H1 (cell line): ENCODE measurements around the gene NTN5. TPM values are rescaled to one million over a fixed set of nuclear protein-coding genes. Genes with fewer than 3 reads are reported as not detected.
A peak's percentile ranks its signal among the peaks of the same experiment; 100 is the strongest.

ENCODE experiments used
- CTCF ChIA-PET: fragments of 300-600 bp; sonication (Branson Sonifier 250); formaldehyde crosslinking; loops from one replicate; lab custom pipeline; 2021; ENCODE audit not compliant: partially characterized antibody; lab: Charles Lee
- POLR2A ChIA-PET: fragments of 300-600 bp; sonication (Branson Sonifier 250); formaldehyde crosslinking; loops from one replicate; lab custom pipeline; 2021; ENCODE audit warnings: inconsistent platforms; ENCODE audit not compliant: partially characterized antibody; lab: Charles Lee
- DNase-seq, 2 experiments: peaks; one replicate each; pipeline versions ENCODE4 v3.0.0 to v3.0.0-alpha.2; 2010 to 2022; ENCODE audit warnings: low spot score in 2 of 2, low read depth in 1 of 2, mixed read lengths in 1 of 2
- FAIRE-seq: peaks from 2 replicates; lab custom pipeline; 2011; peaks lifted over from hg19 to GRCh38; lab: Jason Lieb, UNC
- H2AFZ ChIP-seq: 2 replicates; pipeline ENCODE4 v1.8.1; 2012; ENCODE audit warnings: low read length, inconsistent platforms
- H2AK5ac ChIP-seq: 2 replicates; pipeline ENCODE4 v1.6.1; 2013; ENCODE audit warnings: low read depth, low read length
- H2BK120ac ChIP-seq: replicated peaks from 2 replicates; pipeline ENCODE3; 2013; ENCODE audit warnings: low read depth, low read length, inconsistent platforms
- H2BK12ac ChIP-seq: 2 replicates; pipeline ENCODE4 v1.6.1; 2013; ENCODE audit warnings: low read depth, low read length
- H2BK15ac ChIP-seq: 2 replicates; pipeline ENCODE4 v1.6.1; 2013; ENCODE audit warnings: low read length
- H2BK20ac ChIP-seq: 2 replicates; pipeline ENCODE4 v1.6.1; 2013; ENCODE audit warnings: low read length
- H2BK5ac ChIP-seq: 2 replicates; pipeline ENCODE4 v1.6.1; 2013; ENCODE audit warnings: low read depth, low read length
- H3K14ac ChIP-seq: 2 replicates; pipeline ENCODE4 v1.6.1; 2013; ENCODE audit warnings: inconsistent platforms; ENCODE audit not compliant: insufficient read length
- H3K18ac ChIP-seq: 2 replicates; pipeline ENCODE4 v1.6.1; 2013; ENCODE audit warnings: low read length; ENCODE audit errors: extremely low read depth
- H3K23ac ChIP-seq: 2 replicates; pipeline ENCODE4 v1.6.1; 2013; ENCODE audit warnings: inconsistent platforms; ENCODE audit not compliant: insufficient read length
- H3K23me2 ChIP-seq: 2 replicates; pipeline ENCODE4 v1.6.1; 2013; ENCODE audit warnings: low read depth, low read length
- H3K27ac ChIP-seq: 2 replicates; pipeline ENCODE4 v1.6.1; 2011; ENCODE audit warnings: low read depth, low read length, inconsistent platforms
- H3K27me3 ChIP-seq, 4 experiments: replicated peaks in 1 of 4; 1 replicate in 1 of 4; 2 replicates in 3 of 4; pipeline versions ENCODE4 v1.6.1 to v1.8.1; 2011 to 2013; ENCODE audit warnings: low read length in 3 of 4, mild to moderate bottlenecking in 3 of 4, inconsistent platforms in 2 of 4, mixed read lengths in 2 of 4, moderate library complexity in 1 of 4; ENCODE audit not compliant: control insufficient read depth in 3 of 4, insufficient read depth in 3 of 4; ENCODE audit errors: extremely low read depth in 1 of 4
- H3K36me3 ChIP-seq, 4 experiments: 2 replicates each; pipeline versions ENCODE4 v1.6.1 to v1.8.1; 2011 to 2013; ENCODE audit warnings: mild to moderate bottlenecking in 4 of 4, low read length in 3 of 4, moderate library complexity in 2 of 4, control low read depth in 1 of 4, inconsistent platforms in 1 of 4; ENCODE audit not compliant: insufficient read depth in 4 of 4, control insufficient read depth in 2 of 4
- H3K4ac ChIP-seq: replicated peaks from 2 replicates; pipeline ENCODE3; 2013; ENCODE audit warnings: low read length, low read depth, mixed read lengths, inconsistent platforms; ENCODE audit not compliant: insufficient read length
- H3K4me1 ChIP-seq, 4 experiments: replicated peaks in 1 of 4; 1 replicate in 1 of 4; 2 replicates in 3 of 4; pipeline versions ENCODE4 v1.6.1 to v1.8.1; 2011 to 2013; ENCODE audit warnings: low read length in 3 of 4, inconsistent platforms in 2 of 4, mixed read lengths in 1 of 4; ENCODE audit not compliant: insufficient read depth in 4 of 4, control insufficient read depth in 3 of 4
- H3K4me2 ChIP-seq, 2 experiments: 2 replicates each; pipeline versions ENCODE4 v1.6.1 to v1.8.1; 2011 to 2013; ENCODE audit warnings: low read depth in 2 of 2, low read length in 2 of 2, control low read depth in 1 of 2, inconsistent platforms in 1 of 2, mild to moderate bottlenecking in 1 of 2; ENCODE audit not compliant: insufficient read depth in 1 of 2
- H3K4me3 ChIP-seq, 4 experiments: fragments of 200-600, 300-600 bp in 1 of 4; sonication (generic), shearing (Covaris generic), sonication (Bioruptor Twin) in 1 of 4; 2 replicates each; pipeline versions ENCODE4 v1.5.1 to v1.8.1; 2011 to 2016; ENCODE audit warnings: low read length in 4 of 4, low read depth in 3 of 4, control low read depth in 2 of 4, inconsistent platforms in 2 of 4, mild to moderate bottlenecking in 2 of 4, mixed read lengths in 1 of 4, moderate library complexity in 1 of 4; ENCODE audit not compliant: insufficient read depth in 2 of 4; ENCODE audit errors: extremely low read depth in 1 of 4
- H3K56ac ChIP-seq: replicated peaks from 2 replicates; pipeline ENCODE3; 2013; ENCODE audit warnings: low read depth, mild to moderate bottlenecking, mixed read lengths, low read length, inconsistent platforms; ENCODE audit not compliant: insufficient read length
- H3K79me1 ChIP-seq: 2 replicates; pipeline ENCODE4 v1.6.1; 2013; ENCODE audit warnings: low read depth, low read length, control low read depth
- H3K79me2 ChIP-seq, 2 experiments: 2 replicates each; pipeline versions ENCODE4 v1.6.1 to v1.8.1; 2012 to 2013; ENCODE audit warnings: low read length in 2 of 2, mild to moderate bottlenecking in 2 of 2, inconsistent platforms in 1 of 2; ENCODE audit not compliant: insufficient read depth in 2 of 2, control insufficient read depth in 1 of 2
- H3K9ac ChIP-seq, 4 experiments: replicated peaks in 1 of 4; 1 replicate in 1 of 4; 2 replicates in 3 of 4; pipeline versions ENCODE4 v1.6.1 to v1.8.1; 2011 to 2013; ENCODE audit warnings: low read depth in 3 of 4, low read length in 3 of 4, control low read depth in 2 of 4, mild to moderate bottlenecking in 2 of 4, moderate library complexity in 2 of 4, inconsistent platforms in 1 of 4; ENCODE audit errors: extremely low read depth in 1 of 4
- H3K9me3 ChIP-seq, 2 experiments: 2 replicates each; pipeline versions ENCODE4 v1.6.1 to v1.8.1; 2012 to 2013; ENCODE audit warnings: mild to moderate bottlenecking in 2 of 2, moderate library complexity in 2 of 2, control low read depth in 1 of 2, inconsistent platforms in 1 of 2, low read depth in 1 of 2, low read length in 1 of 2, mixed read lengths in 1 of 2; ENCODE audit not compliant: insufficient read depth in 2 of 2
- H4K20me1 ChIP-seq, 2 experiments: replicated peaks in 1 of 2; 2 replicates each; pipeline versions ENCODE3 to v1.8.1; 2011 to 2013; ENCODE audit warnings: inconsistent platforms in 2 of 2, low read length in 2 of 2, mild to moderate bottlenecking in 1 of 2; ENCODE audit not compliant: insufficient read depth in 2 of 2, control insufficient read depth in 1 of 2
- H4K5ac ChIP-seq: 2 replicates; pipeline ENCODE4 v1.6.1; 2013; ENCODE audit warnings: low read length, low read depth, mixed read lengths, inconsistent platforms; ENCODE audit not compliant: insufficient read length
- H4K8ac ChIP-seq: 2 replicates; pipeline ENCODE4 v1.8.0; 2013; ENCODE audit warnings: mild to moderate bottlenecking, moderate library complexity, low read length, inconsistent platforms; ENCODE audit not compliant: insufficient read depth; ENCODE audit errors: extremely low read depth
- H4K91ac ChIP-seq: replicated peaks from 2 replicates; pipeline ENCODE3; 2013; ENCODE audit warnings: low read length, mixed read lengths, inconsistent platforms; ENCODE audit not compliant: insufficient read length
- BACH1 ChIP-seq: IDR thresholded peaks from 2 replicates; pipeline ENCODE4 v1.6.1; 2012; ENCODE audit warnings: low read length, improper control_type of control experiment
- CBX5 ChIP-seq: fragments of 300-800, 300-1000 bp; sonication (generic); IDR thresholded peaks from 2 replicates; pipeline ENCODE4 v1.7.1; 2016; ENCODE audit warnings: antibody characterized with exemption, low read length, low read depth
- CREB1 ChIP-seq: IDR thresholded peaks from 2 replicates; pipeline ENCODE4 v1.6.1; 2012; ENCODE audit warnings: inconsistent platforms
- RXRA ChIP-seq: IDR thresholded peaks from 2 replicates; pipeline ENCODE4 v1.6.1; 2011; ENCODE audit warnings: low read depth, mild to moderate bottlenecking, low read length, moderate library complexity; ENCODE audit not compliant: insufficient read depth
- SUZ12 ChIP-seq: fragments of 200-600 bp; sonication (generic); IDR thresholded peaks from 2 replicates; pipeline ENCODE4 v1.6.1; 2012; ENCODE audit warnings: mild to moderate bottlenecking, inconsistent platforms, low read length, moderate library complexity, mixed read lengths
- WGBS, 2 experiments: shearing (Covaris generic) in 1 of 2; methylation state at CpG; one replicate each; pipeline versions ENCODE4 v1.1.6 to v1.1.7; 2013 to 2015; ENCODE audit warnings: low lambda C conversion rate in 2 of 2, mixed read lengths in 2 of 2, inconsistent platforms in 1 of 2, low coverage in 1 of 2, missing lambda C conversion rate in 1 of 2; ENCODE audit not compliant: insufficient replicate concordance in 2 of 2, insufficient coverage in 1 of 2, insufficient read length in 1 of 2; ENCODE audit errors: extremely low coverage in 1 of 2, missing lambda C conversion rate in 1 of 2; 5-methylcytosine and 5-hydroxymethylcytosine counted together
- polyA plus RNA-seq, 7 experiments: library from polyadenylated mRNA; depleted of rRNA in 3 of 7; stranded (reverse) in 5 of 7; unstranded in 2 of 7; fragments of >200 nt in 5 of 7; fragments of 200-250 nt in 2 of 7; gene quantifications; 1 replicate in 5 of 7; 2 replicates in 1 of 7; 4 replicates in 1 of 7; pipeline versions ENCODE4 v1.2.1 to v1.2.3, GENCODE V29; 2011 to 2013; ENCODE audit warnings: missing spikeins in 2 of 7, mixed read lengths in 2 of 7
- total RNA-seq: library from RNA; stranded (reverse); fragmentation: NEBNext Ultra II Directional; extraction: Animal tissue kit (Norgen Biotek cat#: 25700); gene quantifications from 2 replicates; pipeline ENCODE4 v1.2.1, GENCODE V29; 2021

Gene NTN5
- total and polyA plus RNA-seq, 2 of the 8 experiments (the other 6 are each of a cell fraction or from before 2014, with no cell fraction given) = 0.47 to 0.85 TPM

DNA sequence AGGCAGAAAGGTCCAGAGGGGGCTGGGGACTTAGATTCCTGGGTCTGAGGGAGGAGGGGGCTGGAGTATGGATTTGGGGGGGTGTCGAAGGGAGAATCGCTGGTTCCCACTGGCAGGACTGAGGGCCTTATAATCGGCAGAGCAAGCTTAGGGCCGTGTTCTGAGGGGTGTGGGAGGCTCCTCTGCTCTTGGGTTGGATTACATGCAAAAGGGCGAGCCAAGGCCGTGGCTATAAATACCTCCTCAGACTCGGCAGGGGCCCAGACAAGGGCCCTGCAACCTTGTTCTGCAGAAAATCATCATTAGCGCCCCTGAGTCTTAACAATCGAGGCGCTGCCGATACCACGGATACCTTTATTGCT lies 47.4 kb upstream of the NTN5 start:
- H3K4ac ChIP-seq = no peak overlapping the region
- H3K23me2 ChIP-seq = peaks cover 8% of the 10 kb centered on the region; the same call in 1 of the 2 replicates
- peak overlapping the region; percentile 25 to 68 for H3K4me2 ChIP-seq
- 45% methylated on average over 12 of the region's 12 CpGs; no CpG with 5 or more reads in 1 of the 2 experiments for WGBS, 2 experiments
- no peak for DNase-seq
- no peak overlapping the region for H2BK120ac ChIP-seq
- peaks cover 0 to 24% (median 12%) of the 10 kb centered on the region in 4 experiments; a peak in 6 of 7 replicates for H3K4me1 ChIP-seq
- no peak overlapping the region for H4K5ac ChIP-seq
- H3K9me3 ChIP-seq = no peaks in the 10 kb centered on the region
- TF ChIP-seq BACH1 (no peak), CBX5 (no peak), SUZ12 (no peak), RXRA (no peak), CREB1 (no peak)
- no peaks in the 10 kb centered on the region for H3K79me1 ChIP-seq
- H4K8ac ChIP-seq = peak overlapping the region; percentile 21; the same call in 1 of the 2 replicates
- H3K79me2 ChIP-seq = no peaks in the 10 kb centered on the region
- FAIRE-seq = no peak
- CTCF ChIA-PET = interaction anchor here (0.7 to 1.2 kb wide), 3 partner anchors 8 to 528 kb away, joined by 3 to 4 read pairs (median 3); no protein-coding TSS in a partner anchor
- no peak overlapping the region for H3K56ac ChIP-seq
- no peak overlapping the region for H3K27ac ChIP-seq
- peak overlapping the region; percentile 4 to 96 (median 84); a peak in 5 of 8 replicates for H3K4me3 ChIP-seq
- H3K14ac ChIP-seq = no peak overlapping the region
- no peaks in the 10 kb centered on the region for H3K27me3 ChIP-seq
- no peak overlapping the region for H3K18ac ChIP-seq
- H2BK20ac ChIP-seq = no peak overlapping the region
- no peaks in the 10 kb centered on the region for H3K36me3 ChIP-seq
- no peak overlapping the region for H2BK15ac ChIP-seq
- H3K23ac ChIP-seq = no peak overlapping the region
- H2AFZ ChIP-seq = no peak overlapping the region
- H4K91ac ChIP-seq = no peak overlapping the region
- POLR2A ChIA-PET = interaction anchor here (0.6 to 1.8 kb wide), 12 partner anchors 8 to 75 kb away, joined by 3 to 9 read pairs (median 4); partner anchors contain the start of genes FUT2 and IZUMO1
- no peak overlapping the region for H2AK5ac ChIP-seq
- no peaks in the 10 kb centered on the region for H4K20me1 ChIP-seq
- H2BK12ac ChIP-seq = no peak overlapping the region
- no peak overlapping the region for H2BK5ac ChIP-seq
- no peak overlapping the region for H3K9ac ChIP-seq
